NOMO-1 (cell line): ENCODE measurements around the gene ROR2.

Experiments used
- DNase-seq, 2 experiments: peaks; one replicate each; lab custom pipeline; 2025; ENCODE audit not compliant: unreplicated experiment in 2 of 2; lab: John Stamatoyannopoulos, UW

Gene ROR2

DNA sequence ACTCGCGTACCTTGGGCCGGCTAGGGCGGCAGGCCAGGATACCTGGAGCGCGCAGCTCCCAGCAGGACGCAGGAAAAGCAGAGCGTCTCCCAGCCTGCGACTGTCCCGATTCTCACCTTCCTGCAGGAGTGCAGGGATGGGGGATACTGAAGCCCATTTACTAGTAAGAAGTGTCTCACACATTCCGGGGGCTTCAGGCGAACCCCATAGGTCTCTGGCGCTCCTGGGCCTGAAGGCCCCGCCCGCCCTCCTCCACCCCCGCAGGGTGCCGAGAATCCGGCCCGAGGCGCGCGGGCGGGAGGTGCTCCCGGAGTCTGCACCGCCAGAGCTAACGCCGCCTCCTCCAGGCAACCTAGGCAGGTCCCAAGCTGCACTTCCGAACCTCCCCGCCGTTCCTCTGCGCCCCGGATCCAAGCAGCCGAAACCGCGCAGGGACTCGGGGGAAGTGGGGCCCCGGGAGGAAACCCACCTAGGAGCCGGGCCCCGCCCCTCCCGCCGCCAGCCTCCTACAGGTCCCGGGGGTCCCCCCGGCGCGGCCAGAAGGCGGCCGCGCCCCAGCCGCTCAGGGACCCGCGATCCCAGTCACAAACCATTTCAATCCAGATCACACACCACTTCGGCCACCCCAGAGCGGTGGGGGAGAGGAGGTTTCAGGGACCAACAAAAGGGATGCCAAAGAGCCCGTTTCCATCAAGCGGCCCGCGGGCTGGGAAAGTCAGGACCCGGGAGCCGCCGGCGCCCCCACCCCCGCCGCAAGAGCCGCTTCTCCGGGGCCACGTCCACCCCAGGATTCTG is 1.2 kb downstream of the ROR2 start:
- DNase-seq: no peak

DNA sequence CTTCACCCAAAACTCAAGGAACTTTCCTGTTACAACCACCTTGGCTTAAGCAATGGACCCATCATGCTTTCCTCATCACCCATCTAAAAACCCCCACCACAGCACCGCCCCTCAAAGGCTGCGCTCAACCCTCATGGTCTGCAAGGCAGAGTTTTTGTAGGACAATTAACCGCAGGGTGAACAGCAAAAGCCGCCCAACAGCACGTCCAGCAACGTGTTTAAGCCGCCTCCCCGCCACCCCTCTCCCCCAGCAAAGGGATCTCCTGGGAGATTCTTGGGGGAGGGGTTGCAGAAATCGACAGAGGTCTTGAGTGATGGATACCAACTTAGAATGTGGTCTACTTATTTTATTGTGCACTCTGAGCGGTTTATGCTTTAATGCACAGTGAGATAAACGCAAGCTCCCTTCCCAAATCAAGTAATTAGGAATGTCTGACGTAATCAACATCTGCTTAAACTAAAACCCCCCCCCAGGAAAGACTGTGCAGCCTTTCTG is 1.9 kb downstream of the ROR2 start:
- no peak for DNase-seq

DNA sequence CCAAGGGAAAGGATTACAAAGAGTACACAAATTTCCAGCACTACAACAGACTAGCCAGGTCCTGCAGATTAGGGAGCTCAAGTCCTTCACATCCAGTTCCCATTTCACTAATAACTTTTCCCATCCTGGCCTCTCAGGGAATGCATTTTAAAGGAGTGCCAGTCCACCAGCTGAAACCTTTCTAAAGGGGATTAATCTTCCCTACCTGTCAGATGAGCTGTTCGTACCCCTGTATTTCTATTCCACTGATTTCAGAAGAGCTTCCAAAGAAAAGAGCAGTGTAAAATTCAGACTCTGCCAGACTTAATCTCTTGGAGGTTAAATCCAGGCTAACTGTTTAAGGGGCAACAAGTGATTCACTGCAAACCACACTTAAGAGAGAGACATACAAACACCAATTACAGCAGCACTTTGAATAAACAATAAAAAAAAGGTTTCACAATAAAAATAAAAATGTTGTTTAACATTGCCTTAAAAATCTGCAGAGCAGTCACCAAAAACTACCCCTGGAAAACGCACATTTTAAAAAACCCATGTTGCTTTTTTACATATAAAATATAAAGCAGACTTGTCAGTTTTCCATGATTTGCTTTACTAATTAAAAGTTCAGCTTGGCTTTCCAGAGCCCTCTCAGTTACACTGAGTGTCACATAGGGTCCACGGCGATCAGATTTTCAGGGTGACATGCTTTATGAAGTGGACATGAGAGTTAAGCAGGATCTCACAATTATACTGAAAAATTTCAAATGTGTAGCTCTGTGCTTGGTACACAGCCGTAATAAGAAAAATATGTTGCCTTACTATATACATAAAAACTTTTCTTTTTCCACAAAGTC is 3.2 kb downstream of the ROR2 start:
- DNase-seq: no peak

DNA sequence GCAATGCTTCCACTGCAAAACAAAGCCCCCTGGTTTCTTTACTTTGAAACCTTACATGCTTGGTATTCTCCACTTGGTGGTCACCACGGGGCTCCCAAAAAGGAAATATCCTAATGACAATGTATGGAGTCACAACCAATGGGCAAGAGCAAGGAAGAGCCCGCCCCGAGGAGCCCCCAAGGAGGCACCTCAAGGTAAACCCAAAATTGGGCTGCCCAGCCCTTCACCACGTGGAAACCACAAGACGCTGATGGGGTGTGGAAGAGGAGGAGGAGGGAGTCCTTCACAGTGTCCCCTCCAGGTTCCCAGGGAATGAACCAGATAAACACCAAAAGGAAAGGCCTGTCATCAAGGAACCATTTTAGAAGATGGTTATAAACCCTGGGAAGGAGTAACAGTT is 3.8 kb downstream of the ROR2 start:
- DNase-seq: no peak

DNA sequence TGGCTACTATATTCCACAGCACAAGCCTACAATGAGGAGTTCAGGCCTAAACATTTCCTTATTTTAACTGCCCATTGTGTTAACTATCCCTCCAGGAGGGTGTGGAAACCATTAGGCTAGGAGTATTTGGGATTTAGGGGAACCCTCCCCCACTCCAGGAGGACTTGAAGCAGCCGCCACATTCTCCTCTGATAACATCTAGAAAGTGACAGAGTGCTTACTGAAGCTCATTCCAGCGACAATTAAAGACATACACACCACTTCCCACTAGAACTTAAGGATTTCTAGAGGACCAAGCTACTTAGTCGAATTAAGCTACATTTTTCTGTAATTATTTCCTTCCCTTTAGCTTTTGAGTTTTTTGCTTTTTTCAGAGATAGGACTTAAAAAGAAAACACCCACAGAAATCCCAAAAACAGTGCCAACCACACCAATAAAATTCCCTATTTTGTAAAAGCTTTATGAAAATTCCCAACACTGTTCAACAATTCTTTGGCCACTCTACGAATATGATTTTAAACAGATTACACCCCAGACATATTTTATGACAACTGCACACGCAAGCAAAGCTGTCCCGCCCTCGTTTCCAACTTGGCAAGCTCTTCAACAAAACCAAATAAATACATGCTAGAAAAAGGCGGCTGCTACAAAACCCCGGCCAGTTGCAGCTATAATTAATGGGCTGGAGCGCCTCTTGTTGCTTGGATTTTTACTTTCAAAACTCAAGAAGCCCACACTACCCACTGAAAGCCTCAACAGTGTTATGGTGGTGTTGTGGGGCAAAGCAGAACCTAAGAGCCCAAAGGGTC is 4.5 kb downstream of the ROR2 start:
- no peak for DNase-seq

DNA sequence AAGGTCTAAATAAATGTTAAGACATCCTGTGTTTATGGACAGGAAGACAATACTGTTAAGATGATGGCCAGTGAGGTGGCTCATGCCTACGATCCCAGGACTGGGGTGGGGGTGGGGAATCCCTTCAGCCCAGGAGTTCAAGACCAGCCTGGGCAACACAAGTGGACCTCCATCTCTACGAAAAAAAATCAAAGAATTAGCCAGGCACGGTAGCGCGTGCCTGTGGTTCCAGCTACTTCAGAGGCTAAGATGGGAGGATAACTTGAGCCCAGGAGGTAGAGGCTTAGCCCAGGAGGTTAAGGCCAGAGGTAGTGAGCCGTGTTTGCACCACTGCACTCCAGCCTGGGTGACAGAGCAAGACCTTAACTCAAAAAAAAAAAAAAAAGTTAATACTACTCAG is 5.3 kb downstream of the ROR2 start:
- no peak for DNase-seq

DNA sequence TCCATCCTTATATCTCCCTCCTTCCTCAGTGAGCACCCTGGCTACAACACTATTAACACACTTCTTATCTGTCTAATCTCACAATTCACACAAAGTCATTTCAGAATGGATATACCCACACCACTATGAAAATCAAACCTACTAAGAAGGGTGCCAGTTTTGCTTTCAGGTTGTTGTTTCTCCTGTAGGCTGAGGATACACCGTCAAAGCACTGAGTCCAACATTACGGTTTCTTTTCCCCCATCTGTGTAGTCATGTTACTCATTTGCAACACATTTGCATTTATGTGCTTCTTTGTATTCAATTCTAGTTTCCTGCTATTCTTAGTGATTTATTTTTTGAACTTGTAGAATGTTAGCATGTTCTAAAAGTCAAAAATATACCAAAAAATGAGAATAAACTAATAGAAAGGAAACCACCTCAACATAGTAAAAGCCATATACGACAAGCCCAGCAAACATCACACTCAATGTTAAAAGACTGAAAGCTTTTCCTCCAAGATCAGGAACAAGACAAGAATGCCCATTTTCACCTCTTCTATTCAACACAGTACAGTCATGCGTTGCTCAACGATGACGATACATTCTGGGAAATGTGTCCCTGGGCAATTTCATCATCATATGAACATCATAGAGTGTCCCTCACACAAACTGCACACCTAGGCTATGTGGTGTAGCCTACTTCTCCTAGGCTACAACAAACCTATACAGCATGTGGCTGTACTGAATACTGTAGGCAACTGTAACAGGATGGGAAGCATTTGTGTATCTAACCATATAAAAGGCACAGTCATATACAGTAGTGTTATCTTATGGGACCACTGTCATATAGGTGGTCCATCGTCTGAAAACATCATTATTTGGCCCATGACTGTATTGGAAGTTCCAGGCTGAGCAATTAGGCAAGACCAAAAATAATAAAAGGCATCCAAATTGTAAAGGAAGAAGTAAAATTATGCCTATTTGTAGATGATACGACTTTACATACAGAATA is 6.3 kb downstream of the ROR2 start:
- DNase-seq: no peak

DNA sequence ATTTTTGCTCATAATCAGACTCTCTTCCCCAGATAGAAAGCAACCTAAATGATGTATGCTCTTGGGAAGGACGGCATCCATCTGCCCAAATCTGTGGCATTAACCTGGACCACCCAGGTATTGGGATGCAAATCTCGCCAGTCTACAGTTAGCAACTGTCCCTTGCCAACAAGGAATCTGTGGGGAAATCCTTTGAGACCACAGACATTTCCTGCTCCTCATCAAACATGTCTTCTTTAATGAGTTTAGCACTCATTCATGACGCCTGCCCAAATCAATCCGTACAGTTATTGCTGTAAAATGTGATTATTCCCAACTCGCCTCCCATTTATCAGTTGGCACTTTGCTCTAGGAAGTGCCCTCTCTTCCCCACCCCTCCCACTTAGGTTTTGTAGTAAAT is 7.8 kb downstream of the ROR2 start:
- DNase-seq: no peak

DNA sequence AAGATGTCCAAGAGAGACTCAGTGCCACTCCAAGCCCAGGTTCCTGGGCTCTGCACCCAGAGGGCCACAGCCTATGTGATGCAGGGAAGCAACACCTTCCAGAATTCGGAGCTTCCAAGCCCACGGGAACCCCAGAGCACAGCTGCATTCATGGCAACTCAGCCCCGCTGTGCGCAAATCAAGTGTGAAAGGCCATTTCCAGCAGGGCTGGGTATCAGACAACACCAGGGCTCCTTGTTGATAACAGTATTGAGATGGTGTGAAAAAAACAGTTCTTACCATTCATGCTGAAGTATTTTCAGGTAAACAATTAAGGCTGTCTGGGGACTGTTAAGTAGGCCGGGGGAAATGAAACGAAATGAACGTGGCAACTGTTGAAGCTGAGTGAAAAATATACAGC is 10.1 kb downstream of the ROR2 start:
- no peak for DNase-seq

DNA sequence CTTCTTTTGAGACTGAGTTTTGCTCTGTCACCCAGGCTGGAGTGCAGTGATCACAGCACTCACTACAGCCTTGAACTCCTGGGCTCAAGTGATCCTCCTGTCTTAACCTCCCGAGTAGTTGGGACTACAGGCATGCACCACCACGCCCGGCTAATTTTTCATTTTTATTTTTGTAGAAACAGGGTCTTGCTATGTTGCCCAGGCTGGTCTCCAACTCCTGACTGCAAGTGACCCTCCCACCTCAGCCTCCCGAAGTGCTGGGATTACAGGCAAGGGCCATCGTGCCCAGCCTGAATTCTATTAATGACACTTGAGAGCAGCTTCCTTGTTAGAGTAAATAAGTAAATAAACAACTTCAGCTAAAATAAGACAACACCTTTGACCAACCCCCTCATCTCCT is 12.3 kb downstream of the ROR2 start:
- no peak for DNase-seq

DNA sequence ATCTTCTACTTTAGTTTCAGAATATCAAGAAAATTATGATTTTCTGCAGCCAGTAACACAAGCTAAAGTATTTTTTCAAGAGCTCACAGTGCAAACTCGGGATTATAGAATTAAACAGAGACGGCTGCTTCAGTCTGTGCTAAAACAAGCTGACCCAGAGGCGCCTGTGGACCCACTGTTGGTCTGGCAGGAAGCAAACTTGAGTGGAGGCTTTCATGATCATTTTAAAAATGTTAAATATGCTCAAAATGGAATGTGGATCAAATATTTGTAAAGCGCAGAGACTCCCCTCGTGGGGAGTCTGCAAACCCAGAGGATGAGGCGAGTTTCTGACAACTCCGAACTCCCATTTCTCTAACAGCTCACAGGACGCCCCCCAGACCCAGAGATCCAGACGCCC is 13.0 kb downstream of the ROR2 start:
- DNase-seq: no peak

DNA sequence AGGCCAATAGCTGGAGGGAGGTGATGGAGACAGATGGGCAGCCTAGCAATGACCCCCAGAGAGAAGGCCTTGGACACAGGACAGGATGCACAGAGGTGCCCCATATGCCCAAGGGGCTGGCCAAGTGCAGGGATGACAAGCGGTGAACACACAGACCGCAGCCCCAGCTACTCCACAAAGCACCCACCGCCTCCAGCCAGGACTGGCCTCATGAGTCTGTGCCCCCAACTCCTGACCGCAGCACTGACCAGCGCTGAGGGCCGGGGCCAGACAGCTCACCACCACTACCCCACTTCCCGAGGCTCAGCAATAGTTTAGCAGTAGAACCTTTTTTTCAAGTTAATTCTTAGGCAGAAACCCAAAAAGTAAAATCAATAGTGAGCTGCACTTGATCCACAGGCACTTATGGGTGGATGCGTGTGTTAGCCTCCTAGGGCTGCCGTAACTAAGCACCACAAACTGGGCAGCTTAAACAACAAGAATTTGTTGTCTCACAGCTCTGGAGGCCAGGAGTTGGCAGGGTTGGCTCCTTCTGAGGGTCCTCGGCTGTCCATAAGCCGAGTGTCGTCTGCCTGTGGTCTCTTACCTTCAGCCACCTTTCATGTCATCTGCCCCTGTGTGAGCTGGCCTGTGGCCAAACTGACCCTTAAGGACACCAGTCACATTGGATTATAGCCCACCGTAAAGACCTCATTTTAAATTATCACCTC is 14.1 kb downstream of the ROR2 start:
- no peak for DNase-seq

DNA sequence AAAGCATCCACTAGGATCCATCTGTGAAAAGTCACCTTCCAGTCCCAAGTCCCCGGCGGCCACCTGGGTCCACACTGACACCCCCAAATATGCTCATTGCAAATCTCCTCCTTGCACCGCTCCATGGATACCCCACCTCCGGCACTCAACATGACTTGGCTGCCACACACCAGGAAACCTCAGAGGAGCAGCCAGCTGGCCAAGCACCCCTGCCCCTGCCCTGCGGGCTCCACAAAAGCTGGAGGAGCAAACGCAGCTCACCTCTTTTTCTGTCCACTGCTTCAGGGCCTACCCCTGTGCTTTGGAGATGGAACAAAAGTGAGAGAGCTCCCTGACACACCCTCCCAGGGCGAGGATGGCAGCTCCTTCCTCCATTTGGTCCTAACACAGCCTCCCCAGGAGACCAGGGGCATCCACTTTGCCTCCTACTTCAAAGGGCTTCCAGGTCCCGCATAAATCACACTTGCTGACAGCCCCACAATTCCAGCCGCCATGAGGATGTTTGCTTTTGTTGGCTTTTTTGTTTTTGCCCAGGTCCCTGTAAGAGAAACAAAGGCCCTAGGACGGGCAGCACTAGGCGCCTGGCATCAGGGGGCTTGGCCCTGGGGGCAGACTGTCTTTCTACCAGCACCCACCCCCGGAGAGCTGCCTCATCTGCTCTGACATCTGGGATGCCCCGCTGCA is 14.8 kb downstream of the ROR2 start:
- DNase-seq: no peak

DNA sequence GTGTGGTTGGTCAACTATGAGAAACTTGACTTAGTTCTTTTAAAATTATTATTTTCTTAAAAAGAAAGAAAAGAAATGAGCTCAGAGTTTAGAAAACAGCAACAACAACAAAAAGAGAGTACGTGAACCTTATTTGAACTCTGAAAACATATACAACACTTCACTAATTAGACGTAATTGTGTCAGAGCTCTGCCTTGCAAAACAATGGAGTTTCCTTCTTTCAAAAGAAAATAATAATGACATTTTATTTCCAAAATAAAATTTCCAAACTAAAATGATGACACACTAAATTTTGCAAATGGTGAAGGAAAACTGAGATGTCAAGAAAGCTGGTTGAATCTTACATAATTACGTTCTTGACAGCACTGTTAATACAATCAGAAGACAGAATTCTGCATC is 15.4 kb downstream of the ROR2 start:
- DNase-seq: no peak

DNA sequence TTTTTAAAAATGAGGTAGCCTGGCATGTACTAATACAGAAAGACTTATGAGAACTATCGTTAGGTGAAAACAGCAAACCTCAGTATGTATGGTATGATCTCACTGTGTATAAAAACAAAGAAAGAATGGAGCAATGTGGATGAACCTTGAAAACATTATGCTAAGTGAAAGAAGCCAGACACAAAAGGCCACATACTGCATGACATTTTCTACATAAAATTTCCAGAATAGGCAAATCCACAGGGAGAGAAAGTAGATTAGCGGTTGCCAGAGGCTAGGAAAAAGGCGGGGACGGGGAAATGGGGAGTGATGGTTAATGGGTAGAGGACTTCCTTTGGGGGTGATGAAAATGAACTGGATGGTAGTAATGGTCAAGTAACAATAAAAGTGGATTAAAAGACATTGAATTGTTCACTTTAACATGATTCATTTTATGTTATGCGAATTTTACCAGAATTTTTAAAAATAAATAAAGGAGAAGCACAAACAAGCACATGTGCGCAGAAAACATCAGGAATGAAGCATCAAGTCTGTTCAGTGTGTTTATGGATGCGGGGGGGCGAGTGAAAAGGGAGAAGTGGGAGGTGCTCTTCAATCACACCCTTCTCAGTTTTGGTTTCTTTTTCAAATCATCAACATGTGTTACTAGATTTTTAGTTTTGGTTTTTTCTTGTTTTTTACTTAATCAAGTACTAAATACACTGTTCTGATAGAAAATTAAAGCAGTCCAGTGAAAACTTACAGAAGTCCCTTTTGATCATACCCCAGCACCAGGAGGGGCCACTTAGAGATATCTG is 16.3 kb downstream of the ROR2 start:
- DNase-seq: no peak

DNA sequence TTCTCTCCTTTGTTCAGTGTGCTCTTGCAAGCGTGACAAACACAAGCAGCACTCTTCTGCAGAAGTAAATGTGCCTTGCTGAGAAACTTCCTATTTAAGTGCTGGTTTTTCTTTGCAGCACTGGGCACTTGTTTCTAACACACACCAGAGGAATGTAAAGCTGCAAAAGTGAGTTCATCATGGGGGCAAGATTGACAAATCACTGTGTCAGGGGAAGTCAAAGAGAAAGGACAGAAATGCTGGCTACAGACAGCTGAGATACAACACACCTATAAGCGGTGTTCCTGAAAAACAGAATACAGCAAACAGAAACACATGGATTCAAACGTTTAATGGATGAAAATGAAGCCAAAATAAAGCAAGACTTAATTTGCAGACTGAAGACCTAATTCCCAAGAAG is 19.6 kb downstream of the ROR2 start:
- DNase-seq: no peak

DNA sequence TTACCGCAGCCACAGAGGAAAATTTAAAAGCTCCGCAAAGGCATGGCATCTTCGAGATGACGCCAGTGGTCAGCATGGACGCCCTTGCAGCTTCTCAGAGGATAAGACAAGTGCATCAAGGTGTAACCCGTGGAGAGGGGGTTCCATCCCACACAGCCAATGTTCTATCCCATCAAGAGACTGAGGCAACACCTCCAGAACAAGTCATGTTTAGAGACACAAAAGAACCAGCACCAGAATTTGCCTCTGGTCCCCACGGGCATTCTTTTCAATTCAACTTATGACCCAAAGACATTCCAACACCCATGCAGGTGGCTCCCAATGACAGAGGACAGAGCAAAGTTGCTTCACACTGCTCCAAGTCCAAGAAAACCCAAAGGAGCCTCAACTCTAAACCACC is 20.7 kb downstream of the ROR2 start:
- DNase-seq: no peak

DNA sequence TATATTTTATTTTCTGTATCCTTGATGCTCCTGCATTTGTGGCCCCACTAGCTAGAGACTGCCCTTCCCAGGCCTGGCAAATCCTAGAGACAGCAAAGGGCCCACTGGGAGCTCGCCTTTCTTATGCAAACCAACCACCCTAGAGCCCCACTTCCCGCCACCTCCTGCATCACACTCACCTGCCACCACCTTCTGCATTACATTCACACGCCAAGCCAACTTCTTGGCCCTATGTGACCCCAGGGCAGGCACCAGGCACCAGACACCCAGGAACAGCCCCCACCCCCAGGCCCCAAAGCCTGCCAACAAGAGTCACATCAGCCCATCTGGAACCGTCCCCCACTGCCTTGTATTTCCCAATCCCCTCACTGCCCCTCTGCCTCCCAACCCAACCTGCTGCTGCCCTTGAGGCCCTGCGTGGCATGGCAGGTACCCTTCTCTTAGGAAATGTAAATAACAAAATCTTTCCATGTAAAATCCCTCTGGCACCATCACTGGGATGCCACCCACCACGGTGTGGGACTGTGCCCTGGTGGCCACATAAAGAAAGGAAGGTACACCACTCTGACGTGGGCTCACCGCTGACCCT is 22.0 kb downstream of the ROR2 start:
- no peak for DNase-seq
